ENCODE results near the gene OTC. TPM values are rescaled to one million over a fixed set of nuclear protein-coding genes. Genes with fewer than 3 reads are reported as not detected.

The OTC gene
- not detected for polyA plus RNA-seq (ENCODE audit: low read depth in 6 of 6)

DNA sequence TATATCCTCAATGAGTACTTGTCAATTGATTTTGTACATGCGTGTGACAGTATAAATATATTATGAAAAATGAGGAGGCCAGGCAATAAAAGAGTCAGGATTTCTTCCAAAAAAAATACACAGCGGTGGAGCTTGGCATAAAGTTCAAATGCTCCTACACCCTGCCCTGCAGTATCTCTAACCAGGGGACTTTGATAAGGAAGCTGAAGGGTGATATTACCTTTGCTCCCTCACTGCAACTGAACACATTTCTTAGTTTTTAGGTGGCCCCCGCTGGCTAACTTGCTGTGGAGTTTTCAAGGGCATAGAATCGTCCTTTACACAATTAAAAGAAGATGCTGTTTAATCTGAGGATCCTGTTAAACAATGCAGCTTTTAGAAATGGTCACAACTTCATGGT is at the start of gene OTC:
Gene OTC (plus strand): TSS at position 243 of the 400 bp plus-strand sequence. CDS start 93 bp downstream, at position 336.
- no peak for ATAC-seq (ENCODE audit: low read depth in 2 of 2)
- H3K9me3 Mint-ChIP-seq, result peaks cover 0 to 3% (median 0%) of the 10 kb centered on the region in 7 donors
- H3K27ac Mint-ChIP-seq, result no peak within 1 kb of the TSS
- no peak for DNase-seq
- no peaks in the 10 kb centered on the region for H3K36me3 Mint-ChIP-seq
- H3K27me3 Mint-ChIP-seq, result peaks cover 14 to 17% (median 15%) of the 10 kb centered on the region in 3 donors
- H3K4me3 Mint-ChIP-seq, result no peak within 1 kb of the TSS
- no peaks in the 10 kb centered on the region for H3K4me1 Mint-ChIP-seq

DNA sequence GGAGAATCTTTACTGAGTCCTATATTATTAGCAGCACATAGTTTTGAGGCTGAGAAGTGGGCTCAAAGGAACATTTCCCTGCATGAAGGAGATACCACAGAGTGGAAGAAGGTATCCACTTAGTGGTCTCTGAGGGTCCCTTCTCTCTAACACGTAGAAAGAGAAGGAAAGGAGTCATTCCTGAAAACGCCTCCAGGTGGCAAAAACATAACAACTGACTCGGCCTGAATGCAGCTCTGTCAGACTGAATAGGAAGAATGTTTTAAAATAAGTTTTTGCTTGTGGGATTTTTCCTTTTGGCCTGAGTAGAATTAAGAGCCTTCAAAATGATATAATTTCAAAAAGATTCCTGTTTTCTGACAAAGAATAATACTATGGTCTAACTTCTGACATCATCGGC is 48.4 kb upstream of the OTC start:
- DNase-seq (no peak), ATAC-seq (ENCODE audit: low read depth in 2 of 2) (no peak)
- Mint-ChIP-seq H3K9me3 (peaks cover 0 to 3% (median 0%) of the 10 kb centered on the region in 7 donors), H3K27me3 (no peaks in the 10 kb centered on the region), H3K4me1 (no peaks in the 10 kb centered on the region), H3K27ac (no peak overlapping the region), H3K4me3 (no peak overlapping the region), H3K36me3 (peaks cover 0 to 4% of the 10 kb centered on the region in 2 donors)

DNA sequence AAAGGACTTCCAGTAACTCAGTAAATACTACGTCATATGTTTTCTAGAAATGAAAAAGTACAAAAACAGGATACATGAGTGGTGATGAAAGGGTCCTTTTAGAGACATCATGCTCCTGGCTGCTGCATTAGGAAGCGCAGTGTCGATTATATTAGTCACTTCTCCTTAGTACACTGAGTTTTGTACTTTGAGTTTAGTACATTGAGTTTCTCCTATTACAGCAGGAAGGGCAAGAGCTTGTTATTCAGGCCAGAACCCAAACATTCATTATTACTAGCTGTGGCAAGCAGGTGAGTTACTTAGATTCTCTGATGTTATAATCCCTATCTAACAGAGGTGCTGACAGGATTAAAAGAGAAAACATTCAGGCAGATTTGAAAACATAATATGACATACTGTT is 46.4 kb upstream of the OTC start:
- Mint-ChIP-seq H3K27me3 (no peaks in the 10 kb centered on the region), H3K4me1 (no peaks in the 10 kb centered on the region), H3K36me3 (peaks cover 0 to 8% of the 10 kb centered on the region in 2 donors), H3K9me3 (peaks cover 0 to 3% (median 0%) of the 10 kb centered on the region in 7 donors), H3K27ac (no peak overlapping the region), H3K4me3 (no peak overlapping the region)
- DNase-seq (no peak), ATAC-seq (ENCODE audit: low read depth in 2 of 2) (no peak)

DNA sequence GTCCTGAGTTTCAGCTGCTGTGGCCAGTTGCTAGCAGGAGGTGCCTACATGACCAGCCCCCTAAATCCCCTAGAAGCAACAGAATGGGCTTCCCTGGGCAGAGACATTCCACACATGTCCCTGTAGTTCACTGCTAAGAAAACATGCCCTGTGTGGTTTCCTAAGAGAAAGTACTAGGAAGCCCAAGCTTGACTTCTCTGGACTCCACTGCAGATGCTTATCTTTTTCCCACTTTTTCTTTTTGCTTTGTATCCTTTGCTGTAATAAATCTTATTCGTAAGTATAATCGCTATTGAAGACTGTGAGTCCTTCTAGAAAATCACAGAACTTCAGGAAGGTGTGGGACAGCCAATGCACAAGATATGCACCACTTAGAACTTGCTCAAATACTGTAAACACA is 40.7 kb upstream of the OTC start:
- DNase-seq (no peak), ATAC-seq (ENCODE audit: low read depth in 2 of 2) (no peak)
- H3K4me1 Mint-ChIP-seq, result no peaks in the 10 kb centered on the region
- H3K27me3 Mint-ChIP-seq, result no peaks in the 10 kb centered on the region
- H3K27ac Mint-ChIP-seq, result no peak overlapping the region
- no peak overlapping the region for H3K4me3 Mint-ChIP-seq
- H3K9me3 Mint-ChIP-seq, result peaks cover 0 to 2% (median 0%) of the 10 kb centered on the region in 7 donors
- peaks cover 6 to 10% of the 10 kb centered on the region in 2 donors for H3K36me3 Mint-ChIP-seq

DNA sequence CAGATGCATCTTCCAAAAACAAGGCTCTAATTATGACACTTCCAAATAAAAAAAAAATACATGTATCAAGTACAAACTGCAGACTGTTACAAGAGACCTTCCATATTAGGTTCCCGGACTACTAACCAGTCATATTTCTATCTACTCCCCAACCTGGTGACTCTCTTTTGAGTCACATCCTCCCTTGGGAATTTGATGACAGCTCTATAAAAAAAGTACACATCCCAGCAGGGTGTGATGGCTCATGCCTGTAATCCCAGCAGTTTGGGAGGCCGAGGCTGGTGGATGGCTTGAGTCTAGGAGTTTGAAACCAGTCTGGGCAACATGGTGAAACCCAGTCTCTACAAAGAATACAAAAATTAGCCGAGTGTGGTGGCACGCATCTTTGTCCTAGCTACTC is 40.0 kb upstream of the OTC start:
- Mint-ChIP-seq H3K27me3 (no peaks in the 10 kb centered on the region), H3K36me3 (peaks cover 6 to 14% of the 10 kb centered on the region in 2 donors), H3K9me3 (peaks cover 0 to 2% (median 0%) of the 10 kb centered on the region in 7 donors), H3K4me1 (no peaks in the 10 kb centered on the region), H3K27ac (no peak overlapping the region), H3K4me3 (no peak overlapping the region)
- DNase-seq, result no peak
- ATAC-seq (ENCODE audit: low read depth in 2 of 2), result no peak

DNA sequence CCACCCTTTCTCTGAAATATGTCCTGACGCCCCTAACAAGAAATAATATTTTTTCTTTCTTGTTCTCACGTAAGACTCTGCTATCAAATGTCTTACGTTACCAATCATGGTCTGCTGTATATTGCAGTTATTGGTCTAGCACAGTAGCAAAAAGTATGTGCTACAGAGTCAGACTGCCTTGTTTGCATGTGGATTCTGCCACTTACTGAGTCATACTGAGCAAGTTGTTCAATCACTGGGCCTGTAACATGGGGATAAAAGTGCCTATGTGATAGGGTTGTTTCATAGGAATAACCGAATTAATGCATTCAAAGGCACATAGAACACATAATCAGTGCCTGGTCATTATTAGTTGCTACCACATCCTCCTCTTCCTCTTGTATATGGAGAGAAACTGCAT is 39.2 kb upstream of the OTC start:
- ATAC-seq (ENCODE audit: low read depth in 2 of 2), result no peak
- no peak overlapping the region for H3K27ac Mint-ChIP-seq
- H3K4me1 Mint-ChIP-seq, result no peaks in the 10 kb centered on the region
- no peak for DNase-seq
- H3K4me3 Mint-ChIP-seq, result no peak overlapping the region
- H3K36me3 Mint-ChIP-seq, result peaks cover 6 to 14% of the 10 kb centered on the region in 2 donors
- no peaks in the 10 kb centered on the region for H3K27me3 Mint-ChIP-seq
- H3K9me3 Mint-ChIP-seq, result peaks cover 0 to 2% (median 0%) of the 10 kb centered on the region in 7 donors

DNA sequence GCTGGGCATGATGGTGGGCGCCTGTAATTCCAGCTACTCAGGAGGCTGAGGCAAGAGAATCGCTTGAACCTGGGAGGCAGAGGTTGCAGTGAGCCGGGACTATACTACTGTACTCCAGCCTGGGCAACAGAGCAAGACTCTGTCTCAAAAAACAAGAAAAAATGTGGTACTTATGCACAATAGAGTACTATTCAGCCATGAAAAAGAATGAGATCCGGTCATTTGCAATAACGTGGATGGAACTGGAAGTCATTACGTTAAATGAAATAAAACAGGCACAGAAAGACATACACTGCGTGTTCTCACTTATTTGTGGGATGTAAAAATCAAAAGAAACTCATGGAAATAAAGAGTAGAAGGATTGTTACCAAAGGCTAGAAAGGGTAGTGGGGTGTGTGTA is 37.2 kb upstream of the OTC start:
- no peaks in the 10 kb centered on the region for H3K4me1 Mint-ChIP-seq
- H3K9me3 Mint-ChIP-seq, result peaks cover 0 to 2% (median 0%) of the 10 kb centered on the region in 7 donors
- no peak overlapping the region for H3K4me3 Mint-ChIP-seq
- ATAC-seq (ENCODE audit: low read depth in 2 of 2) (no peak), DNase-seq (no peak)
- H3K27ac Mint-ChIP-seq, result no peak overlapping the region
- no peaks in the 10 kb centered on the region for H3K27me3 Mint-ChIP-seq
- peaks cover 6 to 14% of the 10 kb centered on the region in 2 donors for H3K36me3 Mint-ChIP-seq

DNA sequence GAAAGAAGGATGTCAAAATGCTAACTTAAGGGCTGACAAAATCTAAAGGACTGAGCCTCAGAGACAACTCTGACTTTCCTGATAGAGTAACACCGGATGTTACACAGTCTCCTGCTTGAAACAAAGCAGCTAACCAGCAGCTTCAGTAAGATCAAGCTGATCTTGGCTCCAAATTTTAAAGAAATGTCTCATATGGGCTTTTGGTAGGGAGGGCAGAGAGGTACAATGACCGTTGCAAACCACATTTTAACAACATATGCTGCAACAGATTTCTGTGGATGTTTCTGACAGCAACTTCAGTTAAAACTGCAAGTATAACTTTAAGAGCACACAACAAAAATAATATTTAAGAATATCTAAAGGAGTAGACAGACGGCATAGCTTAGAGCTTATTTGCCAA is 34.2 kb upstream of the OTC start:
- H3K27ac Mint-ChIP-seq, result no peak overlapping the region
- no peaks in the 10 kb centered on the region for H3K27me3 Mint-ChIP-seq
- no peak overlapping the region for H3K4me3 Mint-ChIP-seq
- ATAC-seq (ENCODE audit: low read depth in 2 of 2), result no peak
- H3K4me1 Mint-ChIP-seq, result no peaks in the 10 kb centered on the region
- H3K36me3 Mint-ChIP-seq, result peaks cover 6 to 8% of the 10 kb centered on the region in 2 donors
- H3K9me3 Mint-ChIP-seq, result peaks cover 0 to 2% (median 0%) of the 10 kb centered on the region in 7 donors
- DNase-seq, result no peak

DNA sequence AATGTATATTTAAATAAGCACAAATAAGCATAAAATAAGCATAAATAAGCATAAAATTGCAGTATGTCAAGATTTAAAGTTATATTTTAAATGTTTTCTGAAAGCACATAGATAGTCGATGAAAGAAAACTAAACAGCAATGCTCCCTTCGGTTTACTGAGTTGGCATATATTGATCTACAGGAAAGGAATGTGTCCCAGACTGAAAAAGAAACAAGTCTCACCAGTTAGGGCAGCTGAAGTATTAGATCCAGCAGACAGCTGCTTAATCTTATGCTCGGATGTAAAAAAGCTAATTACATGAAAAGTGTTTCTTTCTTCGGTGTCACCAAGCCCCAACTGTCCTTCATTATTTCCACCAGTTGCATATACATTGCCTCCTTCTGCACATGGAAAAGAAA is 33.8 kb upstream of the OTC start:
- Mint-ChIP-seq H3K9me3 (peaks cover 0 to 2% (median 0%) of the 10 kb centered on the region in 7 donors), H3K27ac (no peak overlapping the region), H3K4me1 (peaks cover 0 to 3% (median 0%) of the 10 kb centered on the region in 3 donors), H3K27me3 (no peaks in the 10 kb centered on the region), H3K4me3 (no peak overlapping the region), H3K36me3 (peaks cover 6 to 8% of the 10 kb centered on the region in 2 donors)
- ATAC-seq (ENCODE audit: low read depth in 2 of 2), result no peak
- DNase-seq, result no peak

DNA sequence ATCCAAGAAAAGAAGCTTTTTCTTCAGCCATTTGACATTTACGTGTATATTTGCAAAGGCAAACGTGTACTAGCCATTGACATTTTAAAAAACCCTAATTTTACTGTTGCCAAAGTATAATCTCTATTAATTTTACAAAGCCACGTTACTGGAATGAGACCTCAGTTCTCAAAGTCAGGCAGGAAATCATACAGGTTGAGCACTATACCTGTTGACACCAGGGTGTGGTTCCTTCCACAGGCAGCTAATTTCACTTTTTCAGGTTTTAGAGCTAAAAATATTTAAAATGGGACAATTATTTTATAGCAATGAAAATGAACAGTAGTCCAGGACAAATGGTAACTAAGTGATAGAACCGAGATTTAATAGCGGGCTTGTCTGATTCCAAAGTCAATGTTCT is 31.6 kb upstream of the OTC start:
- no peaks in the 10 kb centered on the region for H3K27me3 Mint-ChIP-seq
- H3K27ac Mint-ChIP-seq, result no peak overlapping the region
- no peak overlapping the region for H3K4me3 Mint-ChIP-seq
- H3K36me3 Mint-ChIP-seq, result peaks cover 0 to 5% of the 10 kb centered on the region in 2 donors
- ATAC-seq (ENCODE audit: low read depth in 2 of 2) (no peak), DNase-seq (no peak)
- H3K4me1 Mint-ChIP-seq, result peaks cover 0 to 4% (median 4%) of the 10 kb centered on the region in 3 donors
- H3K9me3 Mint-ChIP-seq, result peaks cover 0 to 2% (median 0%) of the 10 kb centered on the region in 7 donors

DNA sequence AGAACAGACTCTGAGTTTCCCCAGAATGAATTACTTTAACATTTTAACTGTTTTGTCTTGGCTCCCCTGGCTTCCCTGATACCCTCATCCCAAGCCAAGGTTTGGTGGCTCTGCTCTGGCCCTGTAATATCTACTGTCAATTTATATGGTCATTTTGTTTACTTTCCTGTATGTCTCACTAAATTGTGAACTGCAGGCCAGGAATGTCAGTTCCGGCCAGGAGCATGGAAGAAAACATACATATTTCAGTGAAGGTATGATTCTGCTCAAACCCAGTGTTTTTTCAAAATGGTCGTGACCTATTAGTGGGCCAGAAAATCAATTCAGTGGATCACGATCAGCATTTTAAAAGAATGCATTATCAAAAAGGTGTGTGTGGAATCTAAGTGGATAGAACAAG is 26.3 kb upstream of the OTC start:
- Mint-ChIP-seq H3K4me3 (peak overlapping the region in 7 of 8 donors; percentile 91 to 97 (median 95)), H3K4me1 (peaks cover 14 to 19% (median 19%) of the 10 kb centered on the region in 3 donors)

DNA sequence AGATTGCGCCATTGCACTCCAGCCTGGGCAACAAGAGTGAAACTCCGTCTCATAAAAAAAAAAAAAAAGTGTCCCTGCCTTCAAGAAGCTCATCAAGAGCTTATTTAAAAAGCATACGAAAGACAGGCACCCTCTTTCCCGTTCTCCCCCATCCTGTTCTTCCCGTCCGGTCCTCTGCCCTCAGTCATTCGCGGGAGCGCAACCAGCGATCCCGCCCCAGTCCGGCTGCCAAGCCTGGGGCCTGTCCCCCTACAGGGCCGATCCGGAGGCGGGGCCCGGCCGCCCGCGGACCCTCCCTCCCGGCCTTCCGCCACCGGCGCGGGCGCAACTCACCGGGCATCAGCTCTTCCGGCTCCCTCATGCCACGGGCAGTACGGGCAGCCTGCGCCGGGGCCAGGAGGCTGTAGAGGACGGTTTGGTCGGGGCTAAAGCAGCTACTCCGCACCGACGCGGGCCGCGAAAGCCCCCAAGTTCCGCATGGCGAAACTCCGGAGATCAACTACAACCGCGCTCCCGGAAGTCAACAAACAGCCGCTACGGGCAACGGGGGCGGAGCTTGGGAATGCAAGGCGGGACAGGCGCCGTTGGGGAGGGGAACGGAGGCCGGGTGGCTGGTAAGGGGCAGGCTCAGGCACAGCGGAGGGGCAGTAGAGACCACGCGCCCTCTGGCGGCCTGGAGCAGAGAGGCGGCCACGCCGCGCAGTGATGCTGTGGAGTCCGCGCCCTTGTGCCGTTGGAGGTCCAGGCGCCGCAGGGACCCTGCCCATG is 25.2 kb upstream of the OTC start, which contains the start of gene RPGR:
Gene RPGR (minus strand): TSS at position 503 of the 768 bp plus-strand sequence. CDS start 142 bp downstream, at position 361.
- H3K4me1 Mint-ChIP-seq, result peaks cover 14 to 19% (median 19%) of the 10 kb centered on the region in 3 donors
- peaks cover 0 to 2% (median 0%) of the 10 kb centered on the region in 7 donors for H3K9me3 Mint-ChIP-seq
- H3K27me3 Mint-ChIP-seq, result no peaks in the 10 kb centered on the region
- H3K27ac Mint-ChIP-seq, result peak within 1 kb of the TSS; percentile 98 to 100 (median 99)
- DNase-seq (peak; percentile 95), ATAC-seq (ENCODE audit: low read depth in 2 of 2) (peak; percentile 85 to 88)
- no peaks in the 10 kb centered on the region for H3K36me3 Mint-ChIP-seq
- H3K4me3 Mint-ChIP-seq, result peak within 1 kb of the TSS; percentile 90 to 97 (median 94)

More for the DNA sequence above, 26.3 kb upstream of the OTC start:
- H3K27ac Mint-ChIP-seq, result peak overlapping the region; percentile 29 to 100 (median 98)
- no peaks in the 10 kb centered on the region for H3K36me3 Mint-ChIP-seq
- no peak for ATAC-seq (ENCODE audit: low read depth in 2 of 2)
- H3K27me3 Mint-ChIP-seq, result no peaks in the 10 kb centered on the region
- no peak for DNase-seq
- H3K9me3 Mint-ChIP-seq, result peaks cover 0 to 2% (median 0%) of the 10 kb centered on the region in 7 donors

DNA sequence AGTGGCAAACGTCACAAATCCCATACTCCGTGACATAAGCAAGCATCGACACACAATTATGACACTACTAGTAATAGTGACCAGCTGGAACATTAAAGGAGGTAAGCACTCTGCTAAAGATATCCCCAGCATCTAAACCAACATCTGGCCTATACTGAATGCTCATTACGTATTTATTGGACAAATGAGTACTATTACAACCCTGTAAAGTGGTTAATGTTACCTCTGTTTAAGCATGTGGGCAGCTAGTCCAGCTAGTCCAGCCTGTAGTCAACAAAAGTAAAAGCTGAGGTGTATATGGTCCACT is 24.7 kb upstream of the OTC start:
- H3K9me3 Mint-ChIP-seq, result peaks cover 0 to 2% (median 0%) of the 10 kb centered on the region in 7 donors
- ATAC-seq (ENCODE audit: low read depth in 2 of 2), result peak; percentile 0 to 3

DNA sequence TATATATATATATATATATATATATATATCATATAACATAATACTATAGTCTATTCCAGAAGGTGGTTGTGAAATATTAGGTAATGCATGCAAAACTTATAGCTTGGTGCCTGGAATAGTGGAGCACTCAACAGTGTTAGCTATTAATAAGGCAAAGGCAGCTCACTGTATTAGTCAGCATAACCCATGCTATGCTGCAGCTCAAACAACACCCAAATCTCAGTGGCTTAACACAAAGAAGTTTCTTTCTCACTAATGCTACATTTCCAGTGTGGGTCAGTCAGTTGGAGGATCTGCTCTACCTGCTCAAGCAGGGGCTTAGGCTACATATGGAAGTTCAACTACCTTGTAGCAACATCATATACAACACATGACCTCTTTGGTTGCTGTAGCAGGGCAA is 19.9 kb upstream of the OTC start:
- Mint-ChIP-seq H3K27ac (no peak overlapping the region), H3K4me1 (peaks cover 3 to 8% (median 7%) of the 10 kb centered on the region in 3 donors), H3K36me3 (no peaks in the 10 kb centered on the region), H3K4me3 (no peak overlapping the region), H3K27me3 (no peaks in the 10 kb centered on the region), H3K9me3 (no peaks in the 10 kb centered on the region)
- DNase-seq, result no peak
- ATAC-seq (ENCODE audit: low read depth in 2 of 2), result no peak

More for the DNA sequence above, 24.7 kb upstream of the OTC start:
- Mint-ChIP-seq H3K4me1 (peaks cover 14 to 19% (median 19%) of the 10 kb centered on the region in 3 donors), H3K27ac (peak overlapping the region; percentile 63 to 100 (median 99)), H3K4me3 (peak overlapping the region; percentile 90 to 97 (median 94)), H3K36me3 (no peaks in the 10 kb centered on the region), H3K27me3 (no peaks in the 10 kb centered on the region)
- no peak for DNase-seq

Measured in naive B cell (primary cell).